ENCODE data around the gene NUCB1. TPM values are rescaled to one million over a fixed set of nuclear protein-coding genes. Genes with fewer than 3 reads are reported as not detected.
A peak's percentile ranks its signal among the peaks of the same experiment; 100 is the strongest.

The NUCB1 gene
- total and polyA plus RNA-seq, 9 of the 15 experiments (the other 6 are each of a cell fraction or from before 2014, with no cell fraction given) = 3.1 to 153 (median 71.7) TPM

- TF ChIP-seq, protein P1, sequence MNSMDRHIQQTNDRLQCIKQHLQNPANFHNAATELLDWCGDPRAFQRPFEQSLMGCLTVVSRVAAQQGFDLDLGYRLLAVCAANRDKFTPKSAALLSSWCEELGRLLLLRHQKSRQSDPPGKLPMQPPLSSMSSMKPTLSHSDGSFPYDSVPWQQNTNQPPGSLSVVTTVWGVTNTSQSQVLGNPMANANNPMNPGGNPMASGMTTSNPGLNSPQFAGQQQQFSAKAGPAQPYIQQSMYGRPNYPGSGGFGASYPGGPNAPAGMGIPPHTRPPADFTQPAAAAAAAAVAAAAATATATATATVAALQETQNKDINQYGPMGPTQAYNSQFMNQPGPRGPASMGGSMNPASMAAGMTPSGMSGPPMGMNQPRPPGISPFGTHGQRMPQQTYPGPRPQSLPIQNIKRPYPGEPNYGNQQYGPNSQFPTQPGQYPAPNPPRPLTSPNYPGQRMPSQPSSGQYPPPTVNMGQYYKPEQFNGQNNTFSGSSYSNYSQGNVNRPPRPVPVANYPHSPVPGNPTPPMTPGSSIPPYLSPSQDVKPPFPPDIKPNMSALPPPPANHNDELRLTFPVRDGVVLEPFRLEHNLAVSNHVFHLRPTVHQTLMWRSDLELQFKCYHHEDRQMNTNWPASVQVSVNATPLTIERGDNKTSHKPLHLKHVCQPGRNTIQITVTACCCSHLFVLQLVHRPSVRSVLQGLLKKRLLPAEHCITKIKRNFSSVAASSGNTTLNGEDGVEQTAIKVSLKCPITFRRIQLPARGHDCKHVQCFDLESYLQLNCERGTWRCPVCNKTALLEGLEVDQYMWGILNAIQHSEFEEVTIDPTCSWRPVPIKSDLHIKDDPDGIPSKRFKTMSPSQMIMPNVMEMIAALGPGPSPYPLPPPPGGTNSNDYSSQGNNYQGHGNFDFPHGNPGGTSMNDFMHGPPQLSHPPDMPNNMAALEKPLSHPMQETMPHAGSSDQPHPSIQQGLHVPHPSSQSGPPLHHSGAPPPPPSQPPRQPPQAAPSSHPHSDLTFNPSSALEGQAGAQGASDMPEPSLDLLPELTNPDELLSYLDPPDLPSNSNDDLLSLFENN (IDR thresholded peaks at IDR 0.05; ENCODE audit: low read depth in 2 of 2, low read length in 2 of 2) = peak in 1 of 2 experiments; percentile 96; a peak in 2 of 4 replicates
- TF ChIP-seq ZNF668 (CRISPR knock-in tag; IDR thresholded peaks at IDR 0.05) (peak; percentile 72; the same call in 1 of the 2 replicates), ZSCAN32 (CRISPR knock-in tag; IDR thresholded peaks at IDR 0.05) (no peak), ZNF79 (CRISPR knock-in tag; IDR thresholded peaks at IDR 0.05; ENCODE audit: low read depth) (no peak), POLR2A (conservative IDR thresholded peaks at IDR 0.05) (peak; percentile 77), NCOR1 (IDR thresholded peaks at IDR 0.05) (peak; percentile 99), CREB1 (IDR thresholded peaks at IDR 0.05) (peak; percentile 75), CREB1 (CRISPR knock-in tag; IDR thresholded peaks at IDR 0.05) (peak; percentile 65), SP2 (IDR thresholded peaks at IDR 0.05; ENCODE audit: extremely low read depth, low read depth, low read length, poor library complexity, severe bottlenecking) (no peak), L3MBTL2 (IDR thresholded peaks at IDR 0.05) (peak; percentile 93), SMAD1 (IDR thresholded peaks at IDR 0.05; ENCODE audit: low read depth, low read length, partially characterized antibody) (peak; percentile 33), NR4A1 (CRISPR knock-in tag; IDR thresholded peaks at IDR 0.05) (no peak), NR4A1 (tag; IDR thresholded peaks at IDR 0.05) (peak; percentile 77), ZNF699 (CRISPR knock-in tag; IDR thresholded peaks at IDR 0.05; ENCODE audit: insufficient replicate concordance) (no peak), CEBPB (tag; IDR thresholded peaks at IDR 0.05) (peak; percentile 99)
- TF ChIP-seq, protein P2, sequence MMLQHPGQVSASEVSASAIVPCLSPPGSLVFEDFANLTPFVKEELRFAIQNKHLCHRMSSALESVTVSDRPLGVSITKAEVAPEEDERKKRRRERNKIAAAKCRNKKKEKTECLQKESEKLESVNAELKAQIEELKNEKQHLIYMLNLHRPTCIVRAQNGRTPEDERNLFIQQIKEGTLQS (IDR thresholded peaks at IDR 0.05) = peak; percentile 85
- TF ChIP-seq, protein P2 (CRISPR knock-in tag; conservative IDR thresholded peaks at IDR 0.05) = peak; percentile 90; the same call in 1 of the 2 replicates
- TF ChIP-seq, protein P3, sequence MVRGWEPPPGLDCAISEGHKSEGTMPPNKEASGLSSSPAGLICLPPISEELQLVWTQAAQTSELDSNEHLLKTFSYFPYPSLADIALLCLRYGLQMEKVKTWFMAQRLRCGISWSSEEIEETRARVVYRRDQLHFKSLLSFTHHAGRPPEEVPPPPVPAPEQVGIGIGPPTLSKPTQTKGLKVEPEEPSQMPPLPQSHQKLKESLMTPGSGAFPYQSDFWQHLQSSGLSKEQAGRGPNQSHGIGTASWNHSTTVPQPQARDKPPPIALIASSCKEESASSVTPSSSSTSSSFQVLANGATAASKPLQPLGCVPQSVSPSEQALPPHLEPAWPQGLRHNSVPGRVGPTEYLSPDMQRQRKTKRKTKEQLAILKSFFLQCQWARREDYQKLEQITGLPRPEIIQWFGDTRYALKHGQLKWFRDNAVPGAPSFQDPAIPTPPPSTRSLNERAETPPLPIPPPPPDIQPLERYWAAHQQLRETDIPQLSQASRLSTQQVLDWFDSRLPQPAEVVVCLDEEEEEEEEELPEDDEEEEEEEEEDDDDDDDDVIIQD (CRISPR knock-in tag; IDR thresholded peaks at IDR 0.05) = no peak
- TF ChIP-seq, protein P4, sequence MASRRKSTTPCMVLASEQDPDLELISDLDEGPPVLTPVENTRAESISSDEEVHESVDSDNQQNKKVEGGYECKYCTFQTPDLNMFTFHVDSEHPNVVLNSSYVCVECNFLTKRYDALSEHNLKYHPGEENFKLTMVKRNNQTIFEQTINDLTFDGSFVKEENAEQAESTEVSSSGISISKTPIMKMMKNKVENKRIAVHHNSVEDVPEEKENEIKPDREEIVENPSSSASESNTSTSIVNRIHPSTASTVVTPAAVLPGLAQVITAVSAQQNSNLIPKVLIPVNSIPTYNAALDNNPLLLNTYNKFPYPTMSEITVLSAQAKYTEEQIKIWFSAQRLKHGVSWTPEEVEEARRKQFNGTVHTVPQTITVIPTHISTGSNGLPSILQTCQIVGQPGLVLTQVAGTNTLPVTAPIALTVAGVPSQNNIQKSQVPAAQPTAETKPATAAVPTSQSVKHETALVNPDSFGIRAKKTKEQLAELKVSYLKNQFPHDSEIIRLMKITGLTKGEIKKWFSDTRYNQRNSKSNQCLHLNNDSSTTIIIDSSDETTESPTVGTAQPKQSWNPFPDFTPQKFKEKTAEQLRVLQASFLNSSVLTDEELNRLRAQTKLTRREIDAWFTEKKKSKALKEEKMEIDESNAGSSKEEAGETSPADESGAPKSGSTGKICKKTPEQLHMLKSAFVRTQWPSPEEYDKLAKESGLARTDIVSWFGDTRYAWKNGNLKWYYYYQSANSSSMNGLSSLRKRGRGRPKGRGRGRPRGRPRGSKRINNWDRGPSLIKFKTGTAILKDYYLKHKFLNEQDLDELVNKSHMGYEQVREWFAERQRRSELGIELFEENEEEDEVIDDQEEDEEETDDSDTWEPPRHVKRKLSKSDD (conservative IDR thresholded peaks at IDR 0.05; ENCODE audit: low read length) = no peak
Measured at GRCh38 chr19:48878196-48879024, 21.7 kb upstream of the NUCB1 start (continued).
